ENCODE data around the gene SLC23A3.

DNA sequence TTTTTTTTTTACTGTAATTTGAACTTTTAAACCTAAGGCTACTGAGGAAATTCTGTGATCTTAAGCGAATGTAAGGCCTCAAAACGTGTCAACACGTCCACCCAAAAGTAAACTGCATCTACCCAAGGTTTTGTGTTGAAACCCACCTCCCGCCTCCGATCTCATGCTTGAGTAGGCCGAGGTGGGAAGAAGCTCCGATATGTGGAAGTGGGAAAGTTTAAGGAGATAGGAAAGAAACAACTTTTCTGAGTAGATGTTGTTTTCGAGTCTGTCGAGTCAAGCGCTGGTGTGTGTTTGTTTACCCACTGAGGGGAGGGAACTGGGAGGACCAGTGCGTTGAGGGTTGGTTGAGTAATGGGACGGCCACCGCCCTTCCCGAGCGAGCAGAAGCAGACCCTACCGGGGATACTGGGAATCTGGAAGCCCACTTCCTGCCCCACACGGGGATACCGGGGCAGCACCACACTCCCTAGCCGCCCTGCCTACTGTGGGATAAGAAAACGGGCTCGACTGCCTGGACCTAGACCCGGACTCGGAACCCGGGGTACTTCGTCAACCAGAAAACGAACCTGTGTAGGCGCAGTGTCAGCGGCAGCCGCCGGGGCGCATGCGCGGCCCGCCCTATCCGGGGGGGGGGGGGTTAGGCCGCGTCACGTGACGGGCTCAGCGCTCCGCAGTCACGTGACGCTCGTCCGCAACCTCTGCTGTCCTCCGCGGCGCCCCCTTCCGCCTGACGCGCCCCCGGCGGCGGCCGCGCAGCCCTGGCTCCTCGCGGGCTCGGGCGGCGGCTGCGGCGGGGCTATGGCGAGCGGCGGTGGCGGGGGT lies 7.9 kb upstream of the SLC23A3 start, which contains the start of gene RETREG2:
- TF ChIP-seq, protein P1, sequence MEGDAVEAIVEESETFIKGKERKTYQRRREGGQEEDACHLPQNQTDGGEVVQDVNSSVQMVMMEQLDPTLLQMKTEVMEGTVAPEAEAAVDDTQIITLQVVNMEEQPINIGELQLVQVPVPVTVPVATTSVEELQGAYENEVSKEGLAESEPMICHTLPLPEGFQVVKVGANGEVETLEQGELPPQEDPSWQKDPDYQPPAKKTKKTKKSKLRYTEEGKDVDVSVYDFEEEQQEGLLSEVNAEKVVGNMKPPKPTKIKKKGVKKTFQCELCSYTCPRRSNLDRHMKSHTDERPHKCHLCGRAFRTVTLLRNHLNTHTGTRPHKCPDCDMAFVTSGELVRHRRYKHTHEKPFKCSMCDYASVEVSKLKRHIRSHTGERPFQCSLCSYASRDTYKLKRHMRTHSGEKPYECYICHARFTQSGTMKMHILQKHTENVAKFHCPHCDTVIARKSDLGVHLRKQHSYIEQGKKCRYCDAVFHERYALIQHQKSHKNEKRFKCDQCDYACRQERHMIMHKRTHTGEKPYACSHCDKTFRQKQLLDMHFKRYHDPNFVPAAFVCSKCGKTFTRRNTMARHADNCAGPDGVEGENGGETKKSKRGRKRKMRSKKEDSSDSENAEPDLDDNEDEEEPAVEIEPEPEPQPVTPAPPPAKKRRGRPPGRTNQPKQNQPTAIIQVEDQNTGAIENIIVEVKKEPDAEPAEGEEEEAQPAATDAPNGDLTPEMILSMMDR (IDR thresholded peaks at IDR 0.05): peak; percentile 5 to 88 (median 20)
- TF ChIP-seq POLR2A (IDR thresholded peaks at IDR 0.05) (peak; percentile 41 to 99), POLR2AphosphoS5 (IDR thresholded peaks at IDR 0.05; ENCODE audit: insufficient read depth in 1 of 2, low read depth in 1 of 2) (peak; percentile 59 to 100)
